HG02852 (cell line): ENCODE results near the gene TUBA4A.
A peak's percentile ranks its signal among the peaks of the same experiment; 100 is the strongest.
"Not testable (repeated sequence)": the region's sequence is repeated elsewhere in the genome, so short reads cannot be mapped to it uniquely, and the experiment has no call there.

Experiments used
- ATAC-seq: cut with Tn5 transposase; IDR thresholded peaks from one replicate; pipeline ENCODE4 v1.9.1; 2021; ENCODE audit warnings: mild to moderate bottlenecking, moderate library complexity; ENCODE audit not compliant: unreplicated experiment

Gene TUBA4A

DNA sequence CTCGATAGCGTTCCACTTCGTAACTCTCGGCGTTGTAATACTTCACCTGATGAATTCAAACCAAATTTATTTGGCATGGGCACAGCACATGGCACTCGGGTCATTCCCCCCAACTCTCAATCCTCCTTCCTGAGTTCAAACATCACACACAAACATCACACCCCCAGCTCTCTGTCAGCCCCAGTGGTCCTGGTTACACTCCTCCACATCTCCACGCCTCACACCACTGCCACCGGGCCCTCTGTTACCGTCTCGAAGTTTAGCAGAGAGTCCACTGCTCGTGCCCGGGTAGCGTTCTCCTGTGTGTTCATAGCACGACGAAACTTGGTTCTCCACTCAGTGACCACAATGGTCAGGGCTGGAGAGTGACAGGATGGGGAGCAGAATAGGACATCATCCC, 39.6 kb downstream of the TUBA4A start:
- no peak for ATAC-seq

DNA sequence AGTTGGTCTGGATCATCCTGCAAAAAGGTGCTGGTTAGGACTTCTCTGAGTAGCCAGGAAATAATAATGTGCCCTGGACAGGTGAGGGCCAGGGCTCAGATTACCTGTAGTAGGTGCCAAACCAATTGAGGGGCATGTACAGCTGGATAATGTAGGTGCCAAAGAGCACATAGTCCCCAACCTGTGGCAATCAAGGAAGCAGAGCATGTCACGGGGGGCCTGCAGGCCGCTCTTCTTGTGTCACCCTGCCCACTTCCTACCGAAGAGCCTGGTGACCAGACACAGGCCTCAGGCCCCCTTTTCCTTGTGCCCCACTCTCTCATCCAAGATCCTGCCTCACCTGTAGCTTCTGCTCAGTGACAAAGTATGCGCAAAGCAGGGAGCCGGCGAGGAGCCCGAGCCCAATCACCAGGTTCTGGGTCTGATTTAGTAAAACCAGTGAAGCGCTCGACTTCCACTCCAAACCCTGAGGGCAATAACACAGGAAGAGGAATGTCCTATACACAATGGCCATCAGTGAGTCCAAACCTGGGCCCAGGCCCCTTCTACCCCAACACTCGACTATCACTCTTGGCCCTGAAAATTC, 40.1 kb downstream of the TUBA4A start:
- ATAC-seq: no peak

DNA sequence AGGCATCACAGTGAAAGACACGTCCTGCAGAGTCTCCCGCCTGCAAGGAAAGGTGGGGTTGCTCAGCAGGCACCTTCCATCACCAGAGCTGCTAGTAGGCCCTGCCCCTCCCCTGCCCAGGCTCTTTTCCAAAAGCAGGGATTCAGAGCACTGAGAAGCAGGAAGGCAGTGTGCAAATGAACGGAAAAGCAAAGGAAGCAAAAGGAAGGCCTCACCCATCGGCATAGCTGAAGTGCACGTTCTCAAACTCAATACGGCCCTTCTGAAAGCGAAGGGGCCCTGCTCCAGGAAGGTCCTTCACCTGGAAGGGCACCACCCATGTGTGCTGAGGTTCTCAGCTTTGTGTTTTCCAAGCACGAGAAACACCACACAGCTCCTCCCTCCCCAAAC, 40.7 kb downstream of the TUBA4A start:
- ATAC-seq: no peak

DNA sequence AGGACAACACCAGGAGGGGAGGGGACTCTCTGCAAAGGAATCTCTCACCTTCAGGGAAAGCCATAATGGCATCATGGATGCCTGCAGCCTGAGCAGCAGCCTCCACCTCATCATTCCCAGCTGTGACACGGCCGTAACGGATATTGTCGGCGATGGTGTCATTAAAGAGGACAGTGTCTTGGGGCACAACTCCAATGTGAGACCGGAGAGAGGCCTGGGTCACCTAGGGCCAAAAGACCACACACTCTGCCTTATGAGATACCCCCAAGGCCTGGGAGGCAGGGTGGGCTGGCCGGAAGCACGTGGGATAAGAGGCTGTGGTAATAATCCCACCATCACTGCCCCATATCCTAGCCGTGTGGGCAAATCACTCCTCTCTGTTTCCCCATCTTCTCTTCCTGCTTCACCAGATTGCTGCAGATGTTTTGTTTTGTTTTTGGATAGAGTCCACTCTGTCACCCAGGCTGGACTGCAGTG, 42.8 kb downstream of the TUBA4A start:
- no peak for ATAC-seq

DNA sequence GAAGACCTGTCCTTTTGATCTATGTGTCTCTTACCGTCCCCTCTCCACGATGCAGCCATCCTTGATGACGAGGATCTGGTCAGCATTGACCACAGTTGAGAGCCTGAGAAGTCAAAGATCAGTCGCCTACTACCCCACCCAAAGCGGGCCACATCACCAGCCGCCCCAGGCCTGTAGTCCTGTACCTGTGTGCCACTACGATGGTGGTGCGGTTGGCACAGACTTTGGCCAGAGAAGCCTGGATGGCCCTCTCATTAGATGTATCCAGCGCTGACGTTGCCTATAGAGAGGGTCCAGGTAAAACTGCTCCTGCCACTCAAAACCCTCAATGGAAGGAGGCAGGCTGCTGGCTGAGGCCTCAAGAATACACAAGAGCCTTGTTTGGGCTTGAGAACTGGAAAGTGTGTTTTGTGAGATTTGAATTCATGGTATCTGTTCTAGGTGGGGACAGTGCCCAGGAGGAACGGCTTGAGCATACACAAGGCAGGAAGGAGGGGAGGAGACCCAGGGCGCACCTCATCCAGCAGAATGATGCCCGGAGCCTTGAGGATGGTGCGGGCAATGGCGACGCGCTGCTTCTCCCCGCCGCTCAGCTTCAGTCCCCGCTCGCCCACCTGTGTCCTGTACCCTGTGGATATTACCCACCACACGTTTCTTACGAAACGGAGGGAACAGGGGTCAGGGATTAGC, 43.4 kb downstream of the TUBA4A start:
- no peak for ATAC-seq

DNA sequence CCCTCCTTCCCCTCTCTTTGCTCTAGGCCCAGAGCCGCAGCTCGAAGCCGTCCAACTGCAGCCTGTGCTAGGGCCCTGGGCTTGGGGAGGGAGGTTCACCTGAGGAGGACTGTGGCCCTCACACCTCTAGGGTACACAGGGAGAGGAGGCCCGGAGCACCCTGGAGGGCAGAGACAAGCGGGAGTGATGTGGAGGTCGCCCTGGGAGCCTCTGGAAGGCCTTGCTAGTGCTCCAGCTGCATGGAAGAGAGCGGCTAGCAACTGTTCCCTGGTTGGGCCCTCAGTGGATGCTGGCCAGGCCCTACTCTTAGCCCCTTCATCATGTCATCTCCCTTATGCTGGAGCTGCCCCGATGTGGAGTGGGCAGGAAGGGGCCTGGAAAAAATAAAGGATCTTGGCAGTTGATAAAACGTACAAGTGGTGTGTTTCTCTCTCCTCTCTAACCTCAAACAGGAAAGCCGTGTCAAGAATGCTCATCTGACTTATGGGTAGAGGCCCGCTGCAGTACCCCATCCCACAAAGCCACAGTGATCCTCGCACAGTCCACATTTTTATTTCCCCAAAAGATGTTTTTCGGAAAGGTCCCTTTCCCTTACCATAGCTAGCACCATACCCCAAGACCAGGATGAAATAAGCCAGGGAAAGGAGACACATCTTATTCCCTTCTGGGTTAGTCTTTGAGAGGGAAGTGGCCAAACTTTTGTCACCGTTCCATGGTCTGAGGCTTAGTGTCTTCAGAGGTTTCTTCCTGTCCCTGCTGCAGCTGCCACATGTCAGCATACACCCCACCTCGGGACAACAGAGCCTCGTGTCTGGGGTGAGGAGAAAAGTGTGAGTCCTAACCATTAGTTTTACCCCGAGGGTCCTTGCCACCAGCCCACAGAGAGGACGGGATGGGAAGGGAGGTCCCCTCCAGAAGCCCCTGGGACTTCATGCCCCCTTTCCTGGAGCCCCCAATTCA, 44.2 kb downstream of the TUBA4A start:
- ATAC-seq: no peak

DNA sequence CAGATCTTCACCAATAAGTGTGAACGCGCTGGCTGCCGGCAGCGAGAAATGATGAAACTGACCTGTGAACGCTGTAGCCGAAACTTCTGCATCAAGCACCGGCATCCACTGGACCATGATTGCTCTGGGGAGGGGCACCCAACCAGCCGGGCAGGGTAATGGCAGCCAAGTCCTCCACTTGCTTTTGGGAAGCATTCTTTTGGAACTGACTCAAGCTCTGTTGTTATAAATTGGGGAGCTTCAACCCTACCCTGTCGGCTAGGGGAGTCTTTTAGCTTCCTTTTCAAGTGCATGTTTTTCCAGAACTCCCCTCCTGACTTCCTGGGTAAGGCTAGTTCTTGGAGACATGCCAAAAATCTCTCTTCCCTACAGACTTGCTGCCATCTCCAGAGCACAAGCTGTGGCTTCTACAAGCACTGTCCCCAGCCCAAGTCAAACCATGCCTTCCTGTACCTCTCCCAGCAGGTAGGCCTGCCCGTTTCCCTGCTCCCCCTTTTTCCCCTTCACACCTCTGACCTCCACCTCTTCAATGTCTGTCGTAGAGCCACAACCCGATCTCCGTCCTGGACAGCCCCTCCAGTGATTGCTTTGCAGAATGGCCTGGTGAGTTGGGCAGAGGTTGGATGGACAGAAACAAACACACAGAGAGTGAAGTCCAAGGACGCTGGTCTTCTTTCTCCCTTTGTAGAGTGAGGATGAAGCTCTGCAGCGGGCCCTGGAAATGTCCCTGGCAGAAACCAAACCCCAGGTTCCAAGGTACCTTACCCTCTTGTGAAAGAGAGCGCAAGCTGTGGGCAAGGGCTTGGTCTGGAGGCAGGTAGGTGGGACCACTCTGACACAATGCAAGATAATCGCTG, 45.6 kb downstream of the TUBA4A start:
- no peak for ATAC-seq

DNA sequence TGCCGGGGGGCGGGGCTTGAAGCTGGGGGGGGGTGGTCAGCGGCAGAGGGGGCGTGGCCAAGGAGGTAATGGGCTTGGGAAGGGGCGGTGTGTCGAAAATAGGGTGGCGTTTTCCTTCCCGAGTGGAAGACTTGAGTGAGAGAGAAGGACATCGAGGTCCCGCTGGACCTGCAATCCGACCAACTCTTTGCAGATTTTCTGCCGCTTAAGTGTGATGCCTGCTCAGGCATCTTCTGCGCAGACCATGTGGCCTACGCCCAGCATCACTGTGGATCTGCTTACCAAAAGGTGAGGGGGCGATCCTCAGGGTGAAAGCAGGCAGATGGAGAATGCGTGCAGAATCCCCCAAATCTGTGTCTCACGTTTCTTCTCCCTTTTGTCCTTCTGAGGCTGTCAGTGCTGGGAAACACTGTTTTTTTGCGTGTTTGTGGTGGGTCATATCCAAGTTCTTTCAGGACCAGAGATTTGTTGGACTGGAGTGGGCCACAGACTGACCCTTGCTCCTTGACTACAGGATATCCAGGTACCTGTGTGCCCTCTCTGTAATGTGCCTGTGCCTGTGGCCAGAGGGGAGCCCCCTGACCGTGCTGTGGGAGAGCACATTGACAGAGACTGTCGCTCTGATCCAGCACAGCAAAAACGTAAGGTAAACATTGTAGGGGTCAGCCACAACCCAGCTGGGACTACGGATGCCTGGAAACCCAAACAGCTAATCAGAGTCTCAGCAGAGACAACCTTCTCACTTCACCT, 46.4 kb downstream of the TUBA4A start:
- no peak for ATAC-seq

DNA sequence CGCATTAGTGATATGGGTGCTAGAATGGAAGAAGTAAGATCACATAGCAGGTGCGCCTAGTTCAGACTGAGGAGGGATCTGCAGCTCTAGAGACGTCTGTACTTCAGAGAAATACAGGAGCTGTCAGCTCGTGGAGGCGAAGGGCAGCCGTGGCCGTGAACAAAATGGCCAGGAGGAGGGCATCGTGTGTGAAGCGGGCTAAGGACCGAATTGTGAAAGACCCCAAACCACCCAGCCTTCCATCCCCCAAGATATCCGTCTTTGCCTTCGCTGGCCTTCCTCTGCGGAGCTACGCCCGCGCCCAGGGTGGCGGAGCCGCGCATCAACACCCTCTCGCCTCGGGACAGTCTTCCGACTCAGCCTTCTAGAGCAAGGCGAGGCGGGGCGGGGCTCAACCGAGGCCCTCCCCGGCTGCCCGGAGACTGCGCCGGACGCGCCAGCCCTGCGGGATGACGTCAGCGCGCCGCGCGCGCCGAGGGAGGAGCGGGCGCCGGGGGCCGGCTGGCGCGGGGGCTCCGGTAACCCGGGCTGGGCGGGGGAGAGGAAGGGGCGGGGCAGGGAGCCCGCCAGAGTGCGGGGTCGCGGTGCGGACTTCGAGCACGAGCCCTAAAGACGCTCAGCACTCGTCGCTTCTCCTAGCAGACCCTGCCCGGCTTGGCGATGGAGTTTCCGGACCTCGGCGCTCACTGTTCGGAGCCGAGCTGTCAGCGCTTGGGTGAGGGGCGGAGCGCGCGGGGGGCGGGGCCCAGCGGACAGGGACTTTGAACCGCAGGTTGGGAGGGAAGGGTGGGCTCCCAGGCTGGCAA, 47.2 kb downstream of the TUBA4A start, which contains the start of gene ZFAND2B:
Gene ZFAND2B, plus strand, starts transcription at position 455 of the 806 bp plus-strand sequence. Its CDS starts 206 bp downstream, at position 661.
- peak; percentile 97 for ATAC-seq

DNA sequence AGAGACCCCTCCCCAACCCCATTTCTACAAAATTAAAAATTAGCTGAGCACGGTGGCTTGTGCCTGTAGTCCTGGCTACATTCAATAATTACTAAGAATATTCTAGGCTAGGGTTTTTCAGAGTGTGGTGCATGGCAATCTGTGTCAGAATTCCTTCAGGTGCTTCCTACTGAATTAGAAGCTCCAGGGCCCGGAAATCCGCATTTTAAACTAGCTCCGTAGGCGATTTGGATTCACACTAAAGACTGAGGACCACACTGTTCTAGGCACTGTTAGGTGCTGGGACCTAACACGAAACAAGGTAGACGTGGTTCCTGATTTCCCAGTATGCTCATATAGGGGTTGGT, 47.8 kb downstream of the TUBA4A start:
- ATAC-seq: no peak

DNA sequence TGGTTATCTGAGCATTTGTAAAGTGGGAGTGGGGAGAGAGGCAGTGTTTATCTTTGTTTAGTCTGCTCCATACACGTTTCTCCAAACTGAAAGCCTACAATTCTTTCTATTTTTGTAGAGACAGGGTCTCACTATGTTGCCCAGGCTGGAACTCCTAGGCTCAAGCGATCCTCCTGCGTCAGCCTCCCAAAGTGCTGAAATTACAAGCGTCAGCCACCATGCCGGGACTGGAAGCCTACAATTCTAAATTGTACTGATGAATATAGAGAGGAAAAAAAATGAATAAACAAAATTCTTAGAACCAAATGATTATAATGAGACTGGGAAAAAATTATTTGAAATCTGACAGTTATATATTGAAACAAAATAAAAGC, 48.6 kb downstream of the TUBA4A start:
- no peak for ATAC-seq

DNA sequence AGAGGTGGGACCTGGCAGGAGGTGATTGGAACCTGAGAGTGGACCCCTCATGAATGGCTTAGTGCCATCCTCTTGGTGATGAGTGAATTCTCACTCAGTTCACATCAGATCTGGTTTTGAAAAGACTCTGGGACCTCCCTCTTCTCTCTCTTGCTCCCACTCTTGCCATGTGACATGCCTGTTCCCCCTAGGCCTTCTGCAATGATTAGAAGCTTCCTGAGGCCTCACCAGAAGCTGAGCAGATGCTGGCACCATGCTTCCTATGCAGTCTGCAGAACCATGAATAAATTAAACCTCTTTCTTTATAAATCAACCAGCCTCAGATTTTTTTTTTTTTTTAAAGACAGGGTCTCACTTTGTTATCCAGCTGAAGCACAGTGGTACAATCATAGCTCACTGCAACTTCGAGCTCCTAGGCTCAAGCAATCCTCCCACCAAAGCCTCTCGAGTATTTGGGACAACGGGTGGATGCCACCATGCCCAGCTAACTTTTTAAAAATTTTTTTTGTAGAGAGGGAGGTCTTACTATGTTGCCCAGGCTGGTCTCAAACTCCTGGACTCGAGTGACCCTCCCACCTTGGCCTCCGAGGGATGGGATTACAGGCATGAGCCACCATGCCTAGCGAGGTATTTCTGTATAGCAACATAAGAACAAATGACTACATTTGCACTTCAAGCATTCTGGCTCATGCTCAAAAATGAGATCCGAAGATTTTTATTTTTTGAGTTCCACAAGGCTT, 49.1 kb downstream of the TUBA4A start:
- no peak for ATAC-seq

DNA sequence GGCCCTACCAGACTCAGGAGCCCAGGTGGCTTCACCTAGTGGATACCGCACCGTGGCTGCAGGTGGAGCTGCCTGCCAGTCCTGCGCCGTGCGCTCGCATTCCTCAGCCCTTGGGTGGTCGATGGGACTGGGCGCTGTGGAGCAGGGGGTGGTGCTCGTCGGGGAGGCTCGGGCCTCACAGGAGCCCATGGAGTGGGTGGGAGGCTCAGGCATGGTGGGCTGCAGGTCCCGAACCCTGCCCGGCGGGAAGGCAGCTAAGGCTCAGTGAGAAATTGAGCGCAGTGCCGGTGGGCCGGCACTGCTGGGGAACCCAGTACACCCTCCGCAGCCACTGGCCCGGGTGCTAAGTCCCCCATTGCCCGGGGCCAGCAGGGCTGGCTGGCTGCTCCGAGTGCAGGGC, 52.4 kb downstream of the TUBA4A start:
- ATAC-seq: not testable (repeated sequence)

DNA sequence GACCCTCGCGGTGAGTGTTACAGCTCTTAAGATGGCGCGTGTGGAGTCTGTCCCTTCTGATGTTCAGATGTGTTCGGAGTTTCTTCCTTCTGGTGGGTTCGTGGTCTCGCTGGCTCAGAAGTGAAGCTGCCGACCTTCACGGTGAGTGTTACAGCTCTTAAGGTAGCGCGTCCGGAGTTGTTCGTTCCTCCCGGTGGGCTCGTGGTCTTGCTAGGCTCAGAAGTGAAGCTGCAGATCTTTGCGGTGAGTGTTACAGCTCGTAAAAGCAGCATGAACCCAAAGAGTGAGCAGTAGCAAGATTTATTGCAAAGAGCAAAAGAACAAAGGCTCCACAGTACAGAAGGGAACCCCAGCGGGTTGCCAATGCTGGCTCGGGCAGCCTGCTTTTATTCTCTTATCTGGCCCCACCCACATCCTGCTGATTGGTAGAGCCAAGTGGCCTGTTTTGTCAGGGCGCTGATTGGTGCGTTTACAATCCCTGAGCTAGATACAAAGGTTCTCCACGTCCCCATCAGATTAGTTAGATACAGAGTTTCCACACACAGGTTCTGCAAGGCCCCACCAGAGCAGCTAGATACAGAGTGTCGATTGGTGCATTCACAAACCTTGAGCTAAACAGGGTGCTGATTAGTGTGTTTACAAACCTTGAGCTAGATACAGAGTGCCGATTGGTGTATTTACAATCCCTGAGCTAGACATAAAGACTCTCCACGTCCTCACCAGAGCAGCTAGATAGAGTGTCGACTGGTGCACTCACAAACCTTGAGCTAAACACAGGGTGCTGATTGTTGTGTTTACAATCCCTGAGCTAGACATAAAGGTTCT, 53.0 kb downstream of the TUBA4A start:
- ATAC-seq: not testable (repeated sequence)
